HG02571 (cell line): Measurements from ENCODE around the gene DOCK6.
A peak's percentile ranks its signal among the peaks of the same experiment; 100 is the strongest.
"Not testable (repeated sequence)": the region's sequence is repeated elsewhere in the genome, so short reads cannot be mapped to it uniquely, and the experiment has no call there.

Source experiments
- ATAC-seq: cut with Tn5 transposase; IDR thresholded peaks from one replicate; pipeline ENCODE4 v1.9.1; 2021; ENCODE audit warnings: mild to moderate bottlenecking, moderate library complexity; ENCODE audit not compliant: unreplicated experiment

DOCK6 gene

DNA sequence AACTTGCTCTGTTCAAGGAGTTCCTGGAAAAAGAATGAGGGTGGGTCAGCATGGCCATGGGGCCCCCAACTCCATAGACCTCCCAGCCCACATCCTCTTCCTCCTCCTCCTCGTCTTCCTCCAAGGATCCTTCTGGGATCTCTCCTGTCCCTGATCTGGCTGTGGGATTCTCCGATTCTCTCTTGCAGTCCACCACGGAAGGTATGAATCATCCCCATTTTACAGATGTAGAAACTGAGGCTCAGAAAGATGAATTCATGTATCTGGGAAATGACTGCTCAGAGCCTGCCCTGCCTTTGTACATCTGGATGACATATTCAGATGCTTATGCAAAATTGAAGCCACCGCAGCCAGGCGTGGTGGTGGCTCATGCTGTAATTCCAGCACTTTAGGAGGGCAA is 62.8 kb downstream of the DOCK6 start:
- no peak for ATAC-seq

DNA sequence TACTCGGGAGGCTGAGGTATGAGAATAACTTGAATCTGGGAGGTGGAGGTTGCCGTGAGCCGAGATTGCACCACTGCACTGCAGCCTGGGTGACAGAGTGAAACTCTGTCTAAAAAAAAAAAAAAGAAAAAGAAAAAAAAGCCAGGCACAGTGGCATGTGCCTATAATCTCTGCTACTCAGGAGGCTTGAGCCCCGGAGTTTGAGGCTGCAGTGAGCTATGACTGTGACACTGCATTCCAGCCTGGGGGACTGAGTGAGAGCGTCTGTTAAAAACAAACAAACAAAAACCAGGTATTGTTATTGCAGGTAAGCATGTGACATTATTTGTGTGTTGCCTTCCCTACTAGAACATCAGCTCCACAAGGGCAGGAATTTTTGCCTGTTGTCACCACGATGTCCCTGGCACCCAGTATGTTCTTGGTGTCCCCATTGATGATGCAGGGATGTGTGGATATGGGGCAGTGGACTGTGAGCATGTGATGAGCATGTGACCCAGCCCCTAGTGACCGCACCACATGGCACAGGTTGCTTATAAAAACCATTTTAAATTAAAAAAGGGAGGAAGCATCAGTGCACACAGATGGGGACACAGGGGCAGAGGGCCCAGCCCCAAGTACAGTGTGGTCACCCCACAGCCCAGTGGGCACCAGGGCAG is 63.4 kb downstream of the DOCK6 start:
- no peak for ATAC-seq

DNA sequence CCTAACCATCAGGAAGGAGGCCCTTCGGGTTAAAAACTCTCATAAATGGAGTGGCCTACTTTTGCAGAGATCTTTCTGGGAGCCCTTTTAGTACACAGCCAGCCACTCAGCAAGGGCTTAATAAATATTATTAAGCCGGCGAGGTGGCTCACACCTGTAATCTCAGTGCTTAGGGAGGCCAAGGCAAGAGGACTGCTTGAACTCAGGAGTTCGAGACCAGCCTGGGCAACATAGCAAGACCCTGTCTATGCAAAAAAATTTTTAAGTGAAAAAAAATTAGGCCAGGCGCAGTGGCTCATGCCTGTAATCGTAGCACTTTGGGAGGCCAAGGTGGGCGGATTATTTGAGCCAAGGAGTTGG is 64.2 kb downstream of the DOCK6 start:
- ATAC-seq: no peak

DNA sequence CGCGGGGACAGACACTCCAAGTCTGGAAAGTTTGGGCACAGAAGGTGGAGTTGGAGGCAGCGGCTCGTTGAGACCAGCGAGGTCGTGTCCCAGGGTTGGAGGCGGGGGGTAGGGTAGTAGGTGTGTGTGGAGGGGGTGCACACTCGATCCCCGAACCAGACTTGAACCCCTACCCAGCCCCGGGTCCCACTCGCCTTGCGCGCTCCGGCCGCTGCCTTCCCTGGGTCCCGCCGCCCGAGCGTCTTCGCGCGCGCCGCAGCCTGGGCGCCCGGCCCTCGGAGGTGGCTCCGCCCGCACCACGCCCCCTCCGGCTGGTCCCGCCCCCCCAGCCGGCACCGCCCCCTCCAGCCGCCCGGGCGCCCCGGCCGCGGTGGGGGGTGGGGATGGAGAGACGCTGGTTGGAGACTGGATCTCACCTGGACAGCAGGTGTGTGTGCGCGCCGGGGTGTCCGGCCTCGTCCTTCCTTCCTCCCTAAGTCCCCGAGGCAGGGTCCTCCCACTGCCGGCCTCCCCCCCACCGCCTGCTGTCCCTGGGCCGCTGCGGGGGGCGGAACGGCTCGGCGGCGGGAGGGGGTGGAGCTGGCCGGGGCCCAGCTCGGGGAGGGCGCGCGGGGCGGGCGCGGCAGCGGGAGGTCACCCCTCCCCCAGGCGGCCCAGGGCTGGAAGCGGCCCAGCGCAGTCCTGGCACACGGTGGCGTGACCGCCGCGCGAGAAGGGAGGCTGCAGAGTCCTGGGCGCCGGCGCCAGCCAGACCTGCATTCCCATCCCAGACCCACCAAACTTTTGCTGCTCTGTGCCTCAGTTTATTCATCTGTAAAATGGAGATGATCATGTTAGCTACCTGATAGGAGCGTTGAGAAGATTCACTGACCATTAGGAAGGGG is 64.8 kb downstream of the DOCK6 start, which contains the start of gene KANK2:
TSS of gene KANK2 (minus strand) at position 255 of the 884 bp plus-strand sequence. CDS start 3,034 bp downstream, outside the sequence.
- ATAC-seq: peak; percentile 76

DNA sequence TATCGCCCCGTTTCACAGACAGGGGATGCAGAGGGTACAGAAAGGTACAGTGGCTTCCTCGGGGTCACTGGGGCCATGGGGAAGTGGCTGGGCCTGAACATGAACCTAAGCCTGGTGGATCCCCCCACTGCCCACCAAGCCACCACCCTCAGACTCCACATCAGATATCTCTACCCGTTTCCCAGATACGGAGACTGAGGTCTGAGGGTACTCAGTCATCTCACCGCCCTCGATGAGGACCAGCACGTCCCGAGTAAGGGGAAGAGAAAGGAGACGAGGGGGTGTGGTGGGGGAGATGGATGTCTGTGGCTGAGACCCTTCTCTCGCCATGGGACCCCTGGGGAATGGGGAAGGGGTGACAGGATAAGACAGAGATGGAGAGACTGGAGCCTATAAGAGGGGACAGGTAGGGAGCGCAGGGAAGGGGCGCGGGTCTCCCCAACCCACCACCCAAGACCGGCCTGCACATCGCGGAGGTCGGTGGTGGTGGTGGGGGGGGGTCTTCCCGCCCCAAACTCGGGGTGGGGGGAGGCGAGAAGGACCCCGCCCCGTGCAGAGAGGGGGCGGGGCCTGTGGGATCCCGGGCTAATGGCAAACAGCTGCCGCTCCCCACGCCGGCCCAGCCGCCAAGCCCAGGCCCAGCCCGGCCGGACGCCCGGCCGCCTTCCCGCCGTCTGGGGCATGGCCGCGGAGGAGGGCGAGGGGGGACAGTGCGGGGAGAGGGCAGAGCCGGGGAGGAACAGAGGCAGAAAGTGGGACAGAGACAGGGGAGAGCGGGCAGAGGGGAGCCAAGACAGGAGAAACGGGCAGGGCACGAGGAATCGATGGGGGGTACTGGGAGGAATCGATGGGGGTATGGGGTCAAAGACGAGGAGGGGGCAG is 65.7 kb downstream of the DOCK6 start:
- ATAC-seq: no peak

DNA sequence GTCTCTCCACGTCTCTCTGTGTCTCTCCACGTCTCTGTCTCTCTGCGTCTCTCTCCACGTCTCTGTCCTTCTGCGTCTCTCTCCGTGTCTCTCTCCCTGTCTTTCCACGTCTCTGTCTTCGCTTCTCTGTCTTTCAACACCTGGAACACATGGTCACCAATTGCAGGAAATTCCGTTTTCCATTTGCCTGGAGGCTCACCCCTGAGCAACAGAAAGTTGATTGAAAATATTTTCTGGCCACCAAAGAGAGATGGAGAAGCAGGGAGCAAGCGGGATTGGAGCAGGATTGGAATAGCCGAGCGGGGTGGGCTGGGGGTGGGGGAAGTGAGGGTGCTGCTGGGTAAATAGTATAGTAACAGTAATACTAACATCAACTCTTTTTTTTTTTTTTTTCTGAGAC is 66.6 kb downstream of the DOCK6 start:
- no peak for ATAC-seq

DNA sequence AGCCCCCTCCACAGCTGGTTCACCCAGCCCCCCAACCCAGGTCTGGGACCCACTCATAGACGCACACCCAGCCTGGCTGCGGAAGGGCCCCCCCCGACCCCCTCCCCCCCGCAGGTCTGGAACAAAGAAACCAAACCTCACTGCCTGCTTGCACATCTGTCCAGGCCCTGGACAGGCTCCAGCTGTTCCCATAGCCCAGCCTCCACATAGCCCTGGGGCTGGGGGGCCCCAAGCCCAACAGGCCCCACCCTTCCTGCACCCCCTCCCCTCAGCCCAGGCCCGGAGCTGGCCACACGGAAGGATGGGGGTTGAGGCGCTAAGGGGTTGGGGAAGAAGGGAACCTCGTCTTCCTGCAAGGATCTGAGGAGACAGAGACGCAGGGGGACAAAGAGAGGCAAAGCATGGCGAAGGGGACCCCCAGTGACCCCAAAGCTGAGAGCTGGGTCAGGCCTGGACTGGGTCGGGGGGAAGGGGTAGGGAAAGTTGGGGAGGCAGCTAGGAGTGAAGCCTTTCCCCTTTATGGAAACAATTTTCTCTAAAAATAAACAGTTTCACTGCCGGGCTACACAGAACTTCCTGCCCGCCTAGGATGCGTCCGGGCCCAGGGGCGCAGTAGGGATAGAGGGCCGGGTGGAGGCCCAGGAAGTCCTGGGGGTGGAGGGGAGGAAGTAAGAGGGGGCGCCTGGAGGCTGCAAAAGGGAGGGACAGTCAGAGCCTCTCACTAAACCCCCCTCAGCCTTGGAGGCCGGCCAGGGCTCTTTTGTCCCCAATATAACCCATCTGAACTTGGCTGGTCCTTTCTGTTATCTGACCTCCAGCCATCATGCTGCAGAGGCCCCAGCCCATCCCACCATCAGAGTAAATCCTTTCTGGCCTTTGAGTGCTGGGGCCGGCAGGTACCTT is 67.4 kb downstream of the DOCK6 start:
- ATAC-seq: no peak

DNA sequence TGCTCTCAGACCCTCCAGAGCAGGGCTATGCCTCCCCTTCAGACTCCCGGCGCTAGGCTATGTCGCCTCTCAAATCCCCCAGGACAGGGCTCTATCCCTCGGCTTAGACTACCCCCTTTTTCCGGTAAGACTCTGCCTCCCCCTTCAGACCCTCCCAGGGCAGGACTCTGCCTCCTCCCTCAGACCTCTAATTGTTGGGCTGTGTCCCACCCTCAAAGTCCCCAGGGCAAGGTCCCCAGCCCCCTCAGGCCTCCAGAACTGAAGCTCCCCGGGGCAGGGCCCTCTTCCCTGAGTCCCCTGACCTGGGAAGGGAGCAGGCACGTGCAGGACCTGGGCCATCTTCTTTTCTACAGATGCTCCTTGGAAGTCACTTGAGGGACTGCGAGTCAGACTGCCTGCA is 68.2 kb downstream of the DOCK6 start:
- no peak for ATAC-seq

DNA sequence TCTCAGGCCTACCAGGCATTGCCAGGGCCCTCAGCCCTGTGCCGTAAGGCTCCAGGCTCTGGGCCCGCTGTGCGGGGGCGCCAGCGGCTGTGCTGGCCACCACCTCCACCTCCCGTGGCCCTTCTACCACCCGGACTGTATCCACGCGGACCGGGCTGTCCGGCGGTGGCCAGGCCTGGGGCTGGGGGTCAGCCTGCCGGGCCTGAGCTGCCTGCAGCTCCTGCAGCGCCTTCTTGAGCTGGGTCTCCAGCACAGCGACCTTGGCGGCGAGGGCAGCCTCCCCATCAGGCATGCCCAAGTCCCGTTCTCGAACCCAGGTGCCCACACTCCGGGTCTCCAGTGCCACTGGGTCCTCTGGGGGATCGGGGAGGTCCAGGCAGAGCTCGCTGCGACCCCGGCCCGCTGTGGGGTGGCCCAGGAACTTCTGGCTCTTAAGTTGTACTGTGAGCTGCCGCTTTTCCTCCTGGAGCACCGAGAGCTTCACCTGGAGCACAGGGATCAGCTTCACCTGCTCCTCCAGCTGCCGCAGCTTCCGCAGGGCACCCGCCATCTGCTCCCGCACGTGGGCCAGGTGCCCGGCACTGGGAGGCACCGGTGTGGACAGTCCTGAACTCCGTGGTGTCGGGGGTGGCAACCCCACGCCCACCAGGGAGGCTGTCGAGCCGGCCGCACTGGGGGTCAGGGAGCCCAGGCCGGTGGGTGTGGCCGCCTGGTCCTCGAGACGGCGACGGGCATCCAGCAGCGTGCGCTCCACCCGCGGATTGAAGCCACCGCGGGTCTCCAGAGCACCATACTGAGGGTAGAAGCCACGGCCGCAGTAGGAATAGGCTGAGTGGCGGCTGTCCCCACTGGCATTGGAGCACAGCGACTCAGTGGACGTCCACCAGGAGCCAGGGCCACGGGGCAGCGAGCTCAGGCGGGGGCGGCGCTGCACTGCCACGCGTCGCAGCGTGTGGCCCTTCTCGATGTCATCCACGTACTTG is 69.1 kb downstream of the DOCK6 start:
- no peak for ATAC-seq

DNA sequence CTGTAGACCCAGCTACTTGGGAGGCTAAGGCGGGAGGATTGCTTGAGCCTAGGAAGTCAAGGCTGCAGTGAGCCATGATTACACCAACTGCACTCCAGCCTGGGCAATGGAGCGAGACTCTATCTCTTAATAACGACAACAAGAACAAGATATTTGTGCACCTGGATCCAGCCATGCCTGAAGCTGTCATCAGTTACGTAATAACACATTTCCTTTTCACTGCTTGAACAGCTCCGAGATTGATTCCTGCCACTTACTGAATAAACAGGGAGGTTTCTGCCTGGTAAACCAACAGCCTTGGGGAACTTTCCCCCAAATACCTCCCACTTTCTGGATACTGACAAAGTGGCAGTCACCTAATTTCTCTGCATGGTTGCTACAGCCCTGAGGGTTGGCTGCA is 70.4 kb downstream of the DOCK6 start:
- ATAC-seq: no peak

DNA sequence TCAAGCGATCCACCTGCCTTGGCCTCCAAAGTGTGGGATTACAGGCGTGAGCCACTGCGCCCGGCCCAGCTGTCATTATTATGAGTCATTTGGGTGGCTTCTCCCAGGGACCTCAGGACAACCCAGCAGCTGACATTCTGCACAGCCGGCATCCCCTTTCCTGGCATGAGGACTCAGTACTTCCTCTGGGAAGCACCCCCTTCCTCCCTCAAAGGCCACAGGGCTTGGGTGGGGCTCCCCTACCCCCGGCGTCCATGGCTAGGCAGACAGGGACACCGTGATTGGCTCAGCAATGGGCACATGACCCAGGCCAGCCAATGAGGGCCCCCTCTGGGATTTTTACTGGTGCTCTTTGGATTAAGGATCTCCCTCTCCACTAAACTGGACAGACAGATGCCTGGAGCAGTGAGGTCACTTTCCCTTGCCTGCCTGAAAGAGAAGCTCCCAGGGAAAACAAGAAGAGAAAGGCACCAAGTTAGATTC is 71.0 kb downstream of the DOCK6 start:
- no peak for ATAC-seq

DNA sequence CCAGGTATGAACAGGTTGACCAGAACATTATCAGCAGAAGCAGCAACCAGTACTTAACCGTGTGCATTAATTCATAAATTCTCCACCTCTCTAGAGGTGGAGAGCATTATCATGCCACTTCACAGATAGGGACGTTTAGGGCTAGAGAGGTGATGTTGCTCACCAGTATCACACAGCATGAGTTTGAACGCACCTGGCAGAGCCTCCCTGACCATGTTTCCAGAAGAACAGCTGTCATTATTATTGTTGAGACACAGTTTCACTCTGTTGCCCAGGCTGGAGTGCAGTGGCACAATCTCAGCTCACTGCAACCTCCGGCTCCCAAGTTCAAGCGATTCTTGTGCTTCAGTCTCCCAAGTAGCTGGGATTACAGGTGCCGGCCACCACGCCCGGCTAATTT is 71.8 kb downstream of the DOCK6 start:
- no peak for ATAC-seq

DNA sequence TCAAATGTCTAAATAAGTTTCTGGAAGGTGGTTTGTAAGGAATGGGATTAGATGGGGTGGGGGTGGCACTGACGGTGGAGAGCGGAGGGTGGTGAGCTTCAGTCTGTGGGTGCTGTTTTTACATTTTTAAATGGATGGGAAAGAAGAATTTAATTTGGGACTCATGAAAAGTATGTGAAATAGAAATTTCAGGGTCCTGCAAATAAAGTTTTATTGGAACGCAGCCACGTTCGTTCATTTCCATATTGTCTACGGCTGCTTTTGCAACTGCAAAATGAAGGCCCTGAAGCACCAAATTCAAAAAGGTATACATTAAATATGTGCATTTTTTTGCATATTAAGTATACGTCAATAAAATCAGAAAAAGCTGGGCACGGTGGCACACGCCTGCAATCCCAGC is 74.9 kb downstream of the DOCK6 start:
- ATAC-seq: no peak

DNA sequence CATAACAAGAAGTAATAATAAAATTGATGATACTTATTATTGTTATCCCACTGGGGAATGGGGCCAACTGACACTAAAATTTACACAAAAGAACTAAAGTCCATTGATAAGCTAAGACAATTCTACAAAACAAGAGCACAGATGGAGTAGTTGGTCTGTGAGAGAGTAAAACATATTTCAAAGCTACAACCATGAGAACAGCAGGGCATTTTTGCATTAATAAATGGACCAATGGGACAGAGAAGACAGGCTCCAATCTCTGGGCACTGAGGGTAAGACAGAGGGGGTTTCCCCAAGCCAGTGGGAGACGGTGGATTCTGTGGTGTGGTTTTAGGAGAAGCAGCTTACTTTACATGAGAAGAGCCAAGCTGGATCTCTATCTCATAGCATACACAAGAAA is 79.3 kb downstream of the DOCK6 start:
- ATAC-seq: no peak

DNA sequence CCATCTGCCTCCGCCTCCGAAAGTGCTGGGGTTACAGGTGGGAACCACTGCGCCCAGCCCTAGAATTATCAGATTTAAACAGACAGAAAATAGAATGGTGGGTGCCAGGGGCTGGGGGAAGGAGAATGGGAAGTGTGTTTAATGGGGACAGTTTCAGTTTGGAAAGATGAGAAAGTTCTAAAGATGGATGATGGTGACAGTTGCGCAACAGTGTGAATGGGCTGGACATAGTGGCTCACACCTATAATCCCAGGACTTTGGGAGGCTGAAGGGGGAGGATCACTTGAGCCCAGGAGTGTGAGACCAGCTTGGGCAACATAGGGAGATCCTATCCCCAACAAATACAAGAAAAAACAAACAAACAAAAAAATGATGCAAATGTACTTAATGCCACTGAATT is 80.8 kb downstream of the DOCK6 start:
- ATAC-seq: no peak

DNA sequence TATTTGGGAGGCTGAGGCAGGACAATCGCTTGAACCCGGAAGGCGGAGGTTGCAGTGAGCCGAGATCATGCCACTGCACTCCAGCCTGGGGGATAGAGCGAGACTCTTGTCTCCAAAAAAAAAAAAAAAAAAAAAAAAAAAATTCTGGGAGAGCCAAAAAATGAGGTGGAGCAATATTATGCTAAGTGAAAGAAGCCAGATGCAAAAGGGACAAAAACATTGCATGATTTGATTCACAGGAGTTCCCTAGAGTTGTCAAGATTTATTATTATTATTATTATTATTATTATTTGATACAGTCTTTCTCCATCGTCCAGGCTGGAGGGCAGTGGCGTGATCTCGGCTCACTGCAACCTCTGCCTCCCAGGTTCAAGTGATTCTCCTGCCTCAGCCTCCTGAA is 81.3 kb downstream of the DOCK6 start:
- not testable (repeated sequence) for ATAC-seq

DNA sequence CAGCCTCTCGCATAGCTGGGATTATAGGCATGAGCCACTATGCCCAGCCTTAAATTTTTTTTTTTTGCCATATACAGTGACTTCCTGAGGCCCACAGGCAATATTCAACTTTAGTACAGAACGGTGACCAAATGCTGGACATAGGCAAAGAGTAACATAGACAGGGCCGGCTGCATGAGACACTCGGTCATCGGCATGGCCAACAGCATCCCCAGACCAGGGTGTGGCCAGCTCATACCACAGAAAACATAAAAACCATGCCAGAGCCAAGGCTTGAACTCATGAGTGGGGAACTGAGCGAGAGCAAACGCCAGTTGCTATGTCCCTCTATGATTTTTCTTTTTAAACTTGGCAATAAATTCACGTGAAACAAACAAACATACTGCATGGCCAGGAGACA is 82.0 kb downstream of the DOCK6 start:
- no peak for ATAC-seq

DNA sequence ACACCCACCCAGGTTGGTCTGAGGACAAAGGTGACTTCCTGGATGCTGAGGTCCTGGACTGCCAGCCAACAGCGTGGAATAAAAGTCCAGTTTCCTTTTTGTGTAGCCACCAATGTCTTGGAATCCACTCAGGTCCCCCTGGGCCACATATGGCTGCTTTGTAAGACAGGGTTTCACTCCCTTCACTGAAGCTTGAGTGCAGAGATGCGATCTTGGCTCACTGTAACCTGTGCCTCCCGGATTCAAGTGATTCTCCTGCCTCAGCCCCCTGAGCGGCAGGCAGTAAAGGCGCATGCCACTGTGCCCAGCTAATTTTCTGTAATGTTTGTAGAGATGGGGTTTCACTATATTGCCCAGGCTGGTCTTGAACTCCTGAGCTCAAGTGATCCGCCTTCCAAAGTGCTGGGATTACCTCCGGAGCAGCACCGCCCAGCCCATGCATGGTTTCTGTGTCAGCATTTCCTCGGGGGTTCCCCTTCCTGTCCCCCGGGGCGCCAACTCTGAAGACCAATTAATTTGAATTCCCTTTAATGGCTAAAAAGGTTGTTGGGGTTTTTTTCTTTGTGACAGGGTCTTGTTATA is 82.5 kb downstream of the DOCK6 start:
- ATAC-seq: no peak

DNA sequence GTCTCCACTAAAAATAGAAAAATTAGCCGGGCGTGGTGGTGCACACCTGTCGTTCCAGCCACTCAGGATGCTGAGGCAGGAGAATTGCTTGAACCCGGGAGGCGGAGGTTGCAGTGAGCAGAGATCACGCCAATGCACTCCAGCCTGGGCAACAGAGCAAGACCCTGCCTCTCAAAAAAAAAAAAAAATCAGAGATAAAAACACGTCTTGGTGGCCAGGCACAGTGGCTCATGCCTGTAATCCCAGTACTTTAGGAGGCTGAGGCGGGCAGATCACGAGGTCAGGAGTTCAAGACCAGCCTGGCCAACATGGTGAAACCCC is 83.2 kb downstream of the DOCK6 start:
- ATAC-seq: not testable (repeated sequence)
